Heart right ventricle (tissue), 16 donors: ENCODE data around the gene ZC3H4. TPM values are rescaled to one million over a fixed set of nuclear protein-coding genes. Genes with fewer than 3 reads are reported as not detected.
A peak's percentile ranks its signal among the peaks of the same experiment; 100 is the strongest.

Experiments
- ATAC-seq, 8 donors: fragments of 200-7000 bp; cut with Tn5 transposase; one replicate each; pipeline ENCODE4 v1.9.1; 2020; ENCODE audit warnings: mild to moderate bottlenecking in 8 of 8, moderate library complexity in 8 of 8, moderate number of reproducible peaks in 1 of 8
- DNase-seq, 2 donors: peaks; one replicate each; pipeline ENCODE4 v3.0.0-alpha.2; 2020
- H3K27ac ChIP-seq, 10 donors: fragments of 200-600 bp; sonication (generic) in 2 of 10; one replicate each; pipeline versions ENCODE4 v1.5.0 to v1.8.0; 2020 to 2022; ENCODE audit warnings: mild to moderate bottlenecking in 3 of 10
- H3K27me3 ChIP-seq, 7 donors: fragments of 200-600 bp; one replicate each; pipeline ENCODE4 v1.8.0; 2021 to 2022; ENCODE audit warnings: mild to moderate bottlenecking in 2 of 7
- H3K36me3 ChIP-seq, 9 donors: fragments of 200-600 bp; sonication (generic) in 1 of 9; one replicate each; pipeline versions ENCODE4 v1.5.0 to v1.8.0; 2020 to 2022; ENCODE audit warnings: mild to moderate bottlenecking in 2 of 9
- H3K4me1 ChIP-seq, 9 donors: fragments of 200-600 bp; sonication (generic) in 1 of 9; one replicate each; pipeline versions ENCODE4 v1.5.0 to v1.8.0; 2020 to 2022; ENCODE audit warnings: mild to moderate bottlenecking in 4 of 9
- H3K4me3 ChIP-seq, 10 donors: fragments of 200-600 bp; sonication (generic) in 2 of 10; one replicate each; pipeline versions ENCODE4 v1.5.0 to v1.8.0; 2020 to 2022; ENCODE audit warnings: mild to moderate bottlenecking in 7 of 10, moderate library complexity in 2 of 10
- H3K9me3 ChIP-seq, 11 donors: fragments of 200-600 bp in 10 of 11; sonication (generic) in 2 of 11; one replicate each; pipeline versions ENCODE4 v1.5.0 to v1.8.0; 2013 to 2022; ENCODE audit warnings: mild to moderate bottlenecking in 2 of 11, control low read depth in 1 of 11, moderate library complexity in 1 of 11
- WGBS, 2 donors: extraction: QIAGEN DNeasy Blood & Tissue Kit; methylation state at CpG; one replicate each; pipeline ENCODE4 v1.1.7; 2013; ENCODE audit warnings: inconsistent platforms in 1 of 2; 5-methylcytosine and 5-hydroxymethylcytosine counted together
- intact Hi-C, 10 donors: fragments of 100-400 bp; cut with DNase I; formaldehyde crosslinking; loops; one replicate each; pipeline versions ENCODE4 v1.11.1 to v1.14.2; 2022
- polyA plus RNA-seq, 2 donors: library from polyadenylated mRNA; stranded (reverse); fragments of 200-250 nt; gene quantifications; one replicate each; pipeline ENCODE4 v1.2.3, GENCODE V29; 2013
- total RNA-seq, 10 donors: library from RNA; stranded (reverse); fragmentation: NEBNext Ultra II Directional in 3 of 10; extraction: Animal tissue kit (Norgen Biotek cat#: 25700) in 3 of 10; gene quantifications; one replicate each; pipeline versions ENCODE4 v1.2.1 to v1.2.4, GENCODE V29; 2021 to 2023
- TF ChIP-seq, protein P1 (sequence below), 9 donors: fragments of 200-600 bp; sonication (generic) in 2 of 9; IDR thresholded peaks; one replicate each; pipeline versions ENCODE4 v1.5.0 to v1.8.0; 2021 to 2022; ENCODE audit warnings: antibody characterized with exemption in 9 of 9, mild to moderate bottlenecking in 5 of 9, moderate library complexity in 1 of 9
- donor health status: Arrhythmogenic right ventricular cardiomyopathy.
- donor health status: ischemic (EF 13 %, LVEDD 7.1; RV severe dilation, severe dysfunction).
- donor health status: healthy with polysubstance abuse.
- donor health status: DM: no; HTN: yes; CAD: no.
- donor health status: DM: no; HTN: no; CAD: no.
- donor health status: ischemic (EF 25% LVEDD 6.9; RV normal size, moderate dysfunction).
- donor health status: ischemic (EF 25% LVEDD 5.7; RV mildly dilated, moderate dysfunction).
- donor health status: healthy.
- donor health status: DM: yes; HTN: yes; CAD: no.
- donor health status: Ischemic cardiomyopathy.
- donor health status: ischemic (EF 35%, LVEDD 5.7; RV mildly dilated, moderate dysfunction).
- donor health status: nonischemic (EF 11% LVEDD 7.7; RV severe dilation, severe dysfunction).
- donor health status: DM: yes; HTN: yes; CAD: no.
- donor health status: PGD.
- donor health status: ischemic (EF 29% LVEDD 5.4; RV normal size, mild dysfunction).
- donor health status: nonischemic (EF 23%, LVEDD 6.1; RV moderate dilation, normal function).

ZC3H4 gene
- total and polyA plus RNA-seq, 12 donors, result 4.5 to 32.8 (median 25.1) TPM

DNA sequence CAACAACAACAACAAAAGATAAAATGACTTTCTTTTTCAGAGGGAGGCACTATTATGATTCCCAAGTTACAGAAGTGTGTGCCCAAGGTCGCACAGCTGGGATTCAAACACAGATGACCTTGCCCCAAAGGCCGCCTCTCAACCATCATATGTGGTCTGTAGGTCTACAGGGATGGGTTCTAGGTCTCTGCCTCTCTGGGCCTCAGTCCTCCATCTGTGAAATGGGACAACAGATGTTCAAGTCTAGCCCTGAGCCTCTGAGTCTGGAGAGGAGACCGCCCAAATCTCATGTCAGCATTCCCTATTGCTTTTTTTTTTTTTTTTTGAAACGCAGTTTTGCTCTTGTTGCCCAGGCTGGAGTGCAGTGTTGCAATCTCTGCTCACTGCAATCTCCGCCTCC lies 89.1 kb downstream of the ZC3H4 start:
- no peak overlapping the region for H3K4me3 ChIP-seq
- no peaks in the 10 kb centered on the region for H3K36me3 ChIP-seq
- DNase-seq (no peak), ATAC-seq (no peak)
- TF ChIP-seq, protein P1, sequence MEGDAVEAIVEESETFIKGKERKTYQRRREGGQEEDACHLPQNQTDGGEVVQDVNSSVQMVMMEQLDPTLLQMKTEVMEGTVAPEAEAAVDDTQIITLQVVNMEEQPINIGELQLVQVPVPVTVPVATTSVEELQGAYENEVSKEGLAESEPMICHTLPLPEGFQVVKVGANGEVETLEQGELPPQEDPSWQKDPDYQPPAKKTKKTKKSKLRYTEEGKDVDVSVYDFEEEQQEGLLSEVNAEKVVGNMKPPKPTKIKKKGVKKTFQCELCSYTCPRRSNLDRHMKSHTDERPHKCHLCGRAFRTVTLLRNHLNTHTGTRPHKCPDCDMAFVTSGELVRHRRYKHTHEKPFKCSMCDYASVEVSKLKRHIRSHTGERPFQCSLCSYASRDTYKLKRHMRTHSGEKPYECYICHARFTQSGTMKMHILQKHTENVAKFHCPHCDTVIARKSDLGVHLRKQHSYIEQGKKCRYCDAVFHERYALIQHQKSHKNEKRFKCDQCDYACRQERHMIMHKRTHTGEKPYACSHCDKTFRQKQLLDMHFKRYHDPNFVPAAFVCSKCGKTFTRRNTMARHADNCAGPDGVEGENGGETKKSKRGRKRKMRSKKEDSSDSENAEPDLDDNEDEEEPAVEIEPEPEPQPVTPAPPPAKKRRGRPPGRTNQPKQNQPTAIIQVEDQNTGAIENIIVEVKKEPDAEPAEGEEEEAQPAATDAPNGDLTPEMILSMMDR (IDR thresholded peaks at IDR 0.05), result no peak
- intact Hi-C loops, result no loop called here
- H3K27me3 ChIP-seq, result peaks cover 20 to 96% (median 86%) of the 10 kb centered on the region in 7 donors
- H3K27ac ChIP-seq, result no peak overlapping the region
- H3K9me3 ChIP-seq, result no peaks in the 10 kb centered on the region
- 82 to 93% methylated on average over 5 of the region's 5 CpGs for WGBS, 2 donors
- H3K4me1 ChIP-seq, result peaks cover 10 to 34% (median 18%) of the 10 kb centered on the region in 9 donors

DNA sequence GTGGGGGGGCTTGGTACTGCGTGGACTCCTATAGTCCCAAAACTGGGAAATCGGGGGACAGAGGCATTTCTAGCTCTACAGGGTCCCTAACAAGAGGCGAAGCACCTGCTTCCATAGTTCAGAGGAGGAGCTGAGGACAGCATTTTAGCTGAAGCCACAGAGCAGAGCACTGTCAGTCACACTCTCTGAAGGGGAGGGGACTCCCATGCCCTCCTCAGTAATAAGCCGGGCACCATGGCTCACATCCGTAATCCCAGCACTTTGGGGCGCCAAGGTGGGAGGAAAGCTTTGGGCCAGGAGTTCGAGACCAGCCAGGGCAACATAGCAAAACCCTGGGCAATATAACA lies 90.2 kb downstream of the ZC3H4 start:
- peaks cover 20 to 96% (median 75%) of the 10 kb centered on the region in 7 donors for H3K27me3 ChIP-seq
- H3K4me1 ChIP-seq, result peaks cover 10 to 37% (median 18%) of the 10 kb centered on the region in 9 donors
- H3K36me3 ChIP-seq, result no peaks in the 10 kb centered on the region
- TF ChIP-seq, protein P1 (IDR thresholded peaks at IDR 0.05), result no peak
- H3K27ac ChIP-seq, result no peak overlapping the region
- peak in 1 of 8 donors; percentile 20 for ATAC-seq
- intact Hi-C loops, result no loop called here
- DNase-seq, result no peak
- H3K9me3 ChIP-seq, result no peaks in the 10 kb centered on the region
- H3K4me3 ChIP-seq, result no peak overlapping the region
- 39 to 47% methylated on average over 7 of the region's 7 CpGs for WGBS, 2 donors

DNA sequence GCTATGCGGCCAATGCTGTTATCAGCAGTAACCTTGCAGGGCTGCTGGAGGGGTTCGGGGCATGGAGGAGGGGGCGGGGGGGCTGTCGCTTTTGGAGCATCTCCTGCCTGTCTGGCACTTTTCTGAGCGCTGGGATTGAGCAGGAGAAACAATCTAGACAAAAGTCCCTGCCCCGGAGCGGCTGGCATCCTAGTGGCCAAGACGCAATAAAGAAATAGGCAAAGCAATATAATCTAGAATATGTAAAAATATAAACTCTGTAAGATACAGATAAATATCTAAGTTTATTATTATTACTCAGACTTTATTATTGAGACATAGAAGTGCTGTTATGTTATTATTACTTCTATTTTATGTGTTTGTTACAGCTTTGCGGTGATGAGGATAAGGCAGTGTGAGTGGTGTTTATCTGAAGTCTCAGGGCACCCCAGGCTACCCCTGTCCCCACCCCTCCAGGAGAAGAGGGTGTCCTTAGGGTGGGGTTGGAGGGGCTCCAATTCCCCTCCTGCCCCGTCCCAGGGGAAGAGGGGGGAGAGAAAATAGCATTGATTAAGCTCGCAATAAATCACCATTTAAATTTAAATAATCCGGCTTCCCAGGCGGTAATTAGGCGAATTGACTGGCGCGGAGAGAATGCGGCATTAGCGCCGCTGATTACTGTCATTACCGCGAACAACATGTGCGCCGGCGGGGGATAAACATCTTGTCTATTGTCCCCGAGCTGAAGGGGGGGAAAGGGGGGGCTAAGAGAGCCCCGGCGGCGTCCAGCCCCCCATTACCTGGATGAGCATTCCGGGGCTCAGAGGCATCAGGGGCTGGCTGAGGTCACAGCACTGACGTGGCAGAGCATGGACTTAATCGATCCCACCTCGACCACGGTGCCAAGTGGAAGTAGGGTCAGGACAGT lies 90.8 kb downstream of the ZC3H4 start:
- peaks cover 10 to 35% (median 18%) of the 10 kb centered on the region in 9 donors for H3K4me1 ChIP-seq
- H3K9me3 ChIP-seq, result no peaks in the 10 kb centered on the region
- 12 to 16% methylated on average over 33 of the region's 33 CpGs for WGBS, 2 donors
- TF ChIP-seq, protein P1 (IDR thresholded peaks at IDR 0.05), result no peak
- H3K27ac ChIP-seq, result no peak overlapping the region
- H3K4me3 ChIP-seq, result no peak overlapping the region
- peaks cover 20 to 95% (median 69%) of the 10 kb centered on the region in 7 donors for H3K27me3 ChIP-seq
- no peaks in the 10 kb centered on the region for H3K36me3 ChIP-seq
- intact Hi-C loops, result no loop called here
- DNase-seq, result no peak
- ATAC-seq, result no peak

DNA sequence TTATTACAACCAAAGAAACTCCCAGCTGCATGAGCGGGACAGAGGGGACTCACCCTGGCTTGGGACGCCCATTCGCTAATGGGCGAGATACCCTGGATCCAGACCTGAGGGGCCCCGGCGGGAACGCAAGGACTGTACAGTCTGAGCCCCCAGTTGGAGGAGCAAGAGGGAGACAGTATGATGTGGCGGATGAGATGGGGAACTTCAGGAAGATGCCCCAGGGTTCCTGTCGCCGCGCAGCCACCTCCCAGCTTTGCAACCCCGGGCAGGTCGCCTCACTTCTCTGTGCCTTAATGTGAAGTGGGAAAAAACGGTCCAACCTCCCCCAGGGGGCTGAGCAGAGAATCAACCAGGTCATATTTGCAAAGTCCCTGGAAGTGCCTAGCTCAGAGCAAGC lies 91.4 kb downstream of the ZC3H4 start:
- TF ChIP-seq, protein P1 (IDR thresholded peaks at IDR 0.05), result no peak
- Histone ChIP-seq H3K27ac (no peak overlapping the region), H3K36me3 (no peaks in the 10 kb centered on the region), H3K27me3 (peaks cover 20 to 92% (median 67%) of the 10 kb centered on the region in 7 donors), H3K9me3 (no peaks in the 10 kb centered on the region), H3K4me1 (peaks cover 10 to 35% (median 18%) of the 10 kb centered on the region in 9 donors), H3K4me3 (no peak overlapping the region)
- 37 to 39% methylated on average over 12 to 14 of the region's 14 CpGs for WGBS, 2 donors
- DNase-seq (no peak), ATAC-seq (no peak)
- intact Hi-C loops, result no loop called here
